SK-N-MC (cell line): ENCODE measurements around the gene MPRIP.
"Not testable (repeated sequence)": the region's sequence is repeated elsewhere in the genome, so short reads cannot be mapped to it uniquely, and the experiment has no call there.

Source experiments
- DNase-seq: peaks from one replicate; pipeline ENCODE4 v3.0.0-alpha.2; 2011; ENCODE audit warnings: low read depth, low spot score
- H3K27ac ChIP-seq: fragments of 200-600 bp; sonication (generic); 2 replicates; pipeline ENCODE4 v1.5.1; 2016; ENCODE audit warnings: mixed run types
- H3K36me3 ChIP-seq: fragments of 200-600 bp; sonication (generic); 2 replicates; pipeline ENCODE4 v1.6.1; 2017; ENCODE audit warnings: antibody characterized with exemption, low read length, mixed read lengths; ENCODE audit not compliant: insufficient read depth
- H3K4me3 ChIP-seq: fragments of 200-600 bp; sonication (generic); 2 replicates; pipeline ENCODE4 v1.5.1; 2016
- H3K9ac ChIP-seq: fragments of 200-600 bp; sonication (generic); 2 replicates; pipeline ENCODE4 v1.8.0; 2017; ENCODE audit warnings: mixed run types, mixed read lengths; ENCODE audit not compliant: insufficient read length
- H3K9me3 ChIP-seq: fragments of 200-600 bp; sonication (generic); 2 replicates; pipeline ENCODE4 v1.6.1; 2017; ENCODE audit warnings: low read depth, mild to moderate bottlenecking, antibody characterized with exemption, low read length, moderate library complexity, mixed read lengths
- EZH2 ChIP-seq: fragments of 200-600 bp; sonication (generic); IDR thresholded peaks from one replicate; pipeline ENCODE4 v1.6.1; 2017; ENCODE audit warnings: antibody characterized with exemption
- FOXP2 ChIP-seq: optimal IDR thresholded peaks from 2 replicates; pipeline ENCODE3; 2011; ENCODE audit warnings: mild to moderate bottlenecking, moderate library complexity; ENCODE audit not compliant: insufficient read depth; ENCODE audit errors: extremely low read length, control extremely low read depth
- POLR2AphosphoS5 ChIP-seq: IDR thresholded peaks from 2 replicates; pipeline ENCODE4 v1.6.1; 2012; ENCODE audit warnings: mild to moderate bottlenecking, low read depth, low read length, borderline replicate concordance

Gene MPRIP

DNA sequence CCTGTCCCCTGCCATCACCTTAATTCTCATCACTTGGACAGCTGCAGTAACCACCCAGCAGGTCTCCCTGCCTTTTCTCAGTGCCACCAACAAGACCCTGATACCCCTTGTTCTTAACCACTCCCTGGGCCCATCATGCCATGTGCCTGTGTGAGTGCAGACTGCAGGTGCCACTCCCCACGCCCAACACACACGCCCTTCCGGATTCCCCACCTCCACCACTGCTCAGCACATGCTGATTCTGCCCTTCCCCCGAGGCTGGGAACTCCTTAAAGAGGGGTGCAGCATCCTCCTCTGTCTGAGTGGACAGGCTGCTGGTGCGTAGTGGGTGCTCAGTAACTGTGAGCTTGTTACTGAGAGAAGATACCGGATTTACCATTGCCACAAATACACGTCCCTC, 111.5 kb downstream of the MPRIP start:
- no peak overlapping the region for H3K4me3 ChIP-seq
- H3K36me3 ChIP-seq: peaks cover 16% of the 10 kb centered on the region; the same call in 1 of the 2 replicates
- no peak overlapping the region for H3K27ac ChIP-seq
- no peak overlapping the region for H3K9ac ChIP-seq
- no peak for TF ChIP-seq FOXP2
- TF ChIP-seq POLR2AphosphoS5: no peak
- no peak for TF ChIP-seq EZH2
- no peaks in the 10 kb centered on the region for H3K9me3 ChIP-seq
- DNase-seq: no peak

GRCh38 chr17:17154556-17154955, 112.3 kb downstream of the MPRIP start:
- Histone ChIP-seq H3K27ac (no peak overlapping the region), H3K9ac (no peak overlapping the region), H3K36me3 (peaks cover 16% of the 10 kb centered on the region; the same call in 1 of the 2 replicates), H3K4me3 (no peak overlapping the region), H3K9me3 (no peaks in the 10 kb centered on the region)
- TF ChIP-seq POLR2AphosphoS5: no peak
- no peak for TF ChIP-seq FOXP2
- no peak for TF ChIP-seq EZH2
- no peak for DNase-seq

GRCh38 chr17:17154981-17155380, 112.7 kb downstream of the MPRIP start:
- no peak for DNase-seq
- Histone ChIP-seq H3K9me3 (no peaks in the 10 kb centered on the region), H3K27ac (no peak overlapping the region), H3K9ac (no peak overlapping the region), H3K36me3 (peaks cover 16% of the 10 kb centered on the region; the same call in 1 of the 2 replicates), H3K4me3 (no peak overlapping the region)
- no peak for TF ChIP-seq FOXP2
- TF ChIP-seq EZH2: no peak
- no peak for TF ChIP-seq POLR2AphosphoS5

DNA sequence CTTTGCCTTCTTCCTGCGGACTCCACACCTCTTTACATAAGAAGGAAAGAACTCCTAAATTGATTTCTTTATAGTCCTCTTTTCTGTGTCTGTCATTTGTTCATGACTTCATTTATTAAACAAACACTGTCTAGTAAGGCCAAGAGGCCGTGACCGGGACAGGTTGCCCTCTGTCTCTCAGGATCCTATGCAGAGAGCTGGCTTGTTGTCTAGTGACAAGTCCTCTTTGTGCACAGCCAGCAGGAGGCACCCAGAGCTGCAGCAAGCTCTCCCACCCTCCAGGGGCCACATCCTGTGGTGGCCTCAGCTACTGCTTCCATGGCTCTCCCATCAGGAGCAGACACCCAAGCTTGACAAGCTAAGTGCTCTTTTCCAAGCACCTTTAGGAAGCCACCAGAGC, 113.3 kb downstream of the MPRIP start:
- no peak overlapping the region for H3K9ac ChIP-seq
- H3K4me3 ChIP-seq: no peak overlapping the region
- no peaks in the 10 kb centered on the region for H3K9me3 ChIP-seq
- DNase-seq: no peak
- H3K27ac ChIP-seq: no peak overlapping the region
- TF ChIP-seq EZH2 (no peak), FOXP2 (no peak), POLR2AphosphoS5 (no peak)
- H3K36me3 ChIP-seq: peaks cover 16% of the 10 kb centered on the region; the same call in 1 of the 2 replicates

DNA sequence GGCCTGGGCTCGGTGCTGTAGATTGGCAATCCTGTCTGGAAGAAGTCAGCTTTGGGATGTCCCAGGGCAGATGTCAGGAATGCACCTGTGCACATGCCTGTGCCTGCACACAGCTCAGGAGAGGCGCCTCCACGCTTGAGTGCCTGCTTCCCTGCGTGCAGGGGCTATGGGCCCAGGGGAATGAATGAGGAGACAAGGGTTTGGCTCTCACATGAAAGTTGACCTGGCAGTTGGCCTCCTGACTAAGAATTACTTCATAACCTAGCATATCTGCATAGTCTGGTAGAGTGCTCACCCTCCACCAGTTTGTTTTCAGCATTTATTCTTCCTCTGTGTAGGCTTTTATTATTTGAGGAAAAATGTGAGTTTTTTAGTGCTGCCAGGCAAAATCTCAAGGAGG, 113.8 kb downstream of the MPRIP start:
- no peak overlapping the region for H3K27ac ChIP-seq
- no peak for DNase-seq
- no peak overlapping the region for H3K4me3 ChIP-seq
- no peaks in the 10 kb centered on the region for H3K9me3 ChIP-seq
- H3K36me3 ChIP-seq: peaks cover 16% of the 10 kb centered on the region; the same call in 1 of the 2 replicates
- H3K9ac ChIP-seq: no peak overlapping the region
- no peak for TF ChIP-seq FOXP2
- no peak for TF ChIP-seq POLR2AphosphoS5
- no peak for TF ChIP-seq EZH2

- no peak for TF ChIP-seq FOXP2
- TF ChIP-seq EZH2: no peak
- no peak for TF ChIP-seq POLR2AphosphoS5
- Histone ChIP-seq H3K36me3 (peaks cover 17% of the 10 kb centered on the region; the same call in 1 of the 2 replicates), H3K9me3 (no peaks in the 10 kb centered on the region), H3K27ac (no peak overlapping the region), H3K9ac (no peak overlapping the region), H3K4me3 (no peak overlapping the region)
- no peak for DNase-seq
Measured at GRCh38 chr17:17156511-17156910, 114.3 kb downstream of the MPRIP start.

GRCh38 chr17:17157041-17157440, 114.8 kb downstream of the MPRIP start:
- DNase-seq: no peak

GRCh38 chr17:17158506-17158905, 116.2 kb downstream of the MPRIP start:
- not testable (repeated sequence) for H3K9me3 ChIP-seq, H3K27ac ChIP-seq, H3K9ac ChIP-seq, DNase-seq, H3K4me3 ChIP-seq
- H3K36me3 ChIP-seq: peaks cover 21% of the 10 kb centered on the region; the same call in 1 of the 2 replicates

More at GRCh38 chr17:17157041-17157440, 114.8 kb downstream of the MPRIP start:
- TF ChIP-seq FOXP2 (no peak), POLR2AphosphoS5 (no peak), EZH2 (no peak)
- Histone ChIP-seq H3K36me3 (peaks cover 21% of the 10 kb centered on the region; the same call in 1 of the 2 replicates), H3K27ac (no peak overlapping the region), H3K4me3 (no peak overlapping the region), H3K9me3 (no peaks in the 10 kb centered on the region), H3K9ac (no peak overlapping the region)

- no peak overlapping the region for H3K9ac ChIP-seq
- no peak for DNase-seq
- H3K27ac ChIP-seq: no peak overlapping the region
- TF ChIP-seq POLR2AphosphoS5 (no peak), EZH2 (no peak), FOXP2 (no peak)
- peaks cover 16% of the 10 kb centered on the region; the same call in 1 of the 2 replicates for H3K36me3 ChIP-seq
- no peaks in the 10 kb centered on the region for H3K9me3 ChIP-seq
- H3K4me3 ChIP-seq: no peak overlapping the region
Measured at GRCh38 chr17:17159571-17159970, 117.3 kb downstream of the MPRIP start.

DNA sequence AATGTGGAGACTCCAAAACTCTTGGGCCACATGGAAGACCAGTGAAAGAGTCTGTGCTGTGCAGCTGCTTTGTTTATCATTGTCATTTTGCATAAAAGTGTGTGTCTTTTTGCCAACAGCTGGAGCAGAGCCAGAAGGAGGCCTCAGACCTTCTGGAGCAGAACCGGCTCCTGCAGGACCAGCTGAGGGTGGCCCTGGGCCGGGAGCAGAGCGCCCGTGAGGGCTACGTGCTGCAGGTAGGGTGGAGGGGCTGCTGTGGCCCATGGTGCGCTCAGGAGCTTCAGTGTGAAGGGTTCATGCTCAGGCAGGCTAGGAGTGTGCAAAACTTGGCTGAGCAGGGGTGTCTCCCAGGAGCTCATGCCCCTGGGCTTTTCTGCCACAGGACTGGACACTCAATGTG, 118.9 kb downstream of the MPRIP start:
- peaks cover 10% of the 10 kb centered on the region; the same call in 1 of the 2 replicates for H3K36me3 ChIP-seq
- no peak overlapping the region for H3K9ac ChIP-seq

More for the DNA sequence above, 118.9 kb downstream of the MPRIP start:
- Histone ChIP-seq H3K27ac (no peak overlapping the region), H3K4me3 (no peak overlapping the region), H3K9me3 (no peaks in the 10 kb centered on the region)
- DNase-seq: no peak
- TF ChIP-seq POLR2AphosphoS5: no peak
- no peak for TF ChIP-seq FOXP2
- TF ChIP-seq EZH2: no peak
